Upper lobe of left lung (tissue), 4 donors: ENCODE results near the gene OR51B5.

ENCODE experiments used
- EP300 ChIP-seq, 4 donors: sonication (generic); formaldehyde crosslinking; IDR thresholded peaks; one replicate each; pipeline ENCODE4 v1.5.1; 2017; ENCODE audit warnings: antibody characterized with exemption in 4 of 4, control low read depth in 2 of 4
- POLR2A ChIP-seq, 4 donors: fragments of 450-650 bp; IDR thresholded peaks; one replicate each; pipeline ENCODE4 v1.5.1; 2016 to 2017; ENCODE audit warnings: antibody characterized with exemption in 4 of 4, mild to moderate bottlenecking in 2 of 4
- POLR2AphosphoS5 ChIP-seq, 2 donors: sonication (generic); formaldehyde crosslinking; IDR thresholded peaks; one replicate each; pipeline ENCODE4 v1.5.1; 2017; ENCODE audit warnings: antibody characterized with exemption in 2 of 2
- TF ChIP-seq, protein P1 (sequence below), 6 experiments: fragments of 450-650 bp in 4 of 6; fragments of 200-600 bp in 2 of 6; sonication (generic) in 2 of 6; IDR thresholded peaks; one replicate each; pipeline ENCODE4 v1.5.1; 2016 to 2019; ENCODE audit warnings: antibody characterized with exemption in 6 of 6

DNA sequence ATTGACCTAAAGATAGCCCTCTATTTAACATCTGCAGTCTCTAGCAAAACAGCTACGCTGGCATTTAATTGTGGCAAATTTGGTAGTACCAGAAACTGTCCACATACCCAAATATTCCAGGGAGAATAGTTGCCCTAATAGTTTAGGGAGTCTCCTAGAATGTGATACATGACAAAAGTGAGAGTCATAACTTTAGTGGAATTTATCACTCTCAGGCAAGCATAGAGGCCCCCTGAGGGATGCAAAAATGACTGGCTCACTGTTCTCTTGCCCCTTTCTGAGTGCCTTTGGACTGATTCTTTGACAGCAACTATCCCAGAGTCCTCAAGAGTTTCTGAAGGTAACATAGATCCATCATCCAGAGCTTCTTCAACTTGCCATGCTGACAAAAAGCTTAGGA lies 39.3 kb downstream of the OR51B5 start:
- TF ChIP-seq POLR2A (IDR thresholded peaks at IDR 0.05) (no peak), POLR2AphosphoS5 (IDR thresholded peaks at IDR 0.05) (no peak), EP300 (IDR thresholded peaks at IDR 0.05) (no peak)
- TF ChIP-seq, protein P1, sequence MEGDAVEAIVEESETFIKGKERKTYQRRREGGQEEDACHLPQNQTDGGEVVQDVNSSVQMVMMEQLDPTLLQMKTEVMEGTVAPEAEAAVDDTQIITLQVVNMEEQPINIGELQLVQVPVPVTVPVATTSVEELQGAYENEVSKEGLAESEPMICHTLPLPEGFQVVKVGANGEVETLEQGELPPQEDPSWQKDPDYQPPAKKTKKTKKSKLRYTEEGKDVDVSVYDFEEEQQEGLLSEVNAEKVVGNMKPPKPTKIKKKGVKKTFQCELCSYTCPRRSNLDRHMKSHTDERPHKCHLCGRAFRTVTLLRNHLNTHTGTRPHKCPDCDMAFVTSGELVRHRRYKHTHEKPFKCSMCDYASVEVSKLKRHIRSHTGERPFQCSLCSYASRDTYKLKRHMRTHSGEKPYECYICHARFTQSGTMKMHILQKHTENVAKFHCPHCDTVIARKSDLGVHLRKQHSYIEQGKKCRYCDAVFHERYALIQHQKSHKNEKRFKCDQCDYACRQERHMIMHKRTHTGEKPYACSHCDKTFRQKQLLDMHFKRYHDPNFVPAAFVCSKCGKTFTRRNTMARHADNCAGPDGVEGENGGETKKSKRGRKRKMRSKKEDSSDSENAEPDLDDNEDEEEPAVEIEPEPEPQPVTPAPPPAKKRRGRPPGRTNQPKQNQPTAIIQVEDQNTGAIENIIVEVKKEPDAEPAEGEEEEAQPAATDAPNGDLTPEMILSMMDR (IDR thresholded peaks at IDR 0.05) = no peak
